Ovary (tissue), 9 donors: ENCODE measurements around the gene UBA3. TPM values are rescaled to one million over a fixed set of nuclear protein-coding genes. Genes with fewer than 3 reads are reported as not detected.

ENCODE experiments used
- DNase-seq, 5 donors: peaks; one replicate each; pipeline ENCODE4 v3.0.0-alpha.2; 2019 to 2020
- H3K27ac ChIP-seq, 2 donors: fragments of 200-600 bp; one replicate each; pipeline versions ENCODE4 v1.5.1 to v1.8.0; 2019 to 2022
- H3K27me3 ChIP-seq: fragments of 200-600 bp; one replicate; pipeline ENCODE4 v1.8.0; 2022
- H3K36me3 ChIP-seq: fragments of 200-600 bp; sonication (generic); one replicate; pipeline ENCODE4 v1.5.1; 2019
- H3K4me1 ChIP-seq: one replicate; pipeline ENCODE4 v1.8.1; 2013; ENCODE audit warnings: mild to moderate bottlenecking, moderate library complexity; ENCODE audit not compliant: insufficient read depth
- H3K4me3 ChIP-seq: fragments of 200-600 bp; sonication (generic); one replicate; pipeline ENCODE4 v1.5.1; 2017
- H3K9me3 ChIP-seq, 2 donors: fragments of 200-600 bp in 1 of 2; sonication (generic) in 1 of 2; one replicate each; pipeline versions ENCODE4 v1.5.1 to v1.8.1; 2013 to 2019; ENCODE audit warnings: mild to moderate bottlenecking in 1 of 2, moderate library complexity in 1 of 2
- CTCF ChIP-seq, 3 donors: fragments of 450-650 bp in 2 of 3; fragments of 200-600 bp in 1 of 3; IDR thresholded peaks; one replicate each; pipeline versions ENCODE4 v1.5.1 to v1.8.0; 2016 to 2022; ENCODE audit warnings: antibody characterized with exemption in 3 of 3, mild to moderate bottlenecking in 1 of 3
- EP300 ChIP-seq: sonication (generic); formaldehyde crosslinking; IDR thresholded peaks from one replicate; pipeline ENCODE4 v1.6.1; 2017; ENCODE audit warnings: antibody characterized with exemption
- POLR2A ChIP-seq: fragments of 450-650 bp; IDR thresholded peaks from one replicate; pipeline ENCODE4 v1.6.1; 2017; ENCODE audit warnings: antibody characterized with exemption, mild to moderate bottlenecking, moderate library complexity
- WGBS, 3 donors: extraction: QIAGEN DNeasy Blood & Tissue Kit in 1 of 3; methylation state at CpG; one replicate each; pipeline versions ENCODE4 v1.1.5 to v1.1.7; 2013 to 2017; 5-methylcytosine and 5-hydroxymethylcytosine counted together
- intact Hi-C, 4 donors: fragments of 100-400 bp; cut with DNase I; formaldehyde crosslinking; loops; one replicate each; pipeline versions ENCODE4 v1.11.0 to v1.15.1; 2022 to 2023
- polyA plus RNA-seq, 2 donors: library from polyadenylated mRNA; stranded (reverse); fragments of 200-250 nt in 1 of 2; fragments of 350-450 nt in 1 of 2; fragmentation: Illumina TruSeq in 1 of 2; extraction: RNeasy Lipid Tissue Mini Kit (QIAGEN cat#74804) in 1 of 2; gene quantifications; one replicate each; pipeline ENCODE4 v1.2.3, GENCODE V29; 2013 to 2014
- total RNA-seq, 7 donors: library from RNA; depleted of rRNA in 2 of 7; stranded (reverse); fragments of >200 nt in 2 of 7; fragmentation: NEBNext Ultra II Directional in 3 of 7; extraction: Animal tissue kit (Norgen Biotek cat#: 25700) in 3 of 7; gene quantifications; one replicate each; pipeline versions ENCODE4 v1.1.0 to v1.2.4, GENCODE V29; 2016 to 2023
- donor health status: DM: no; HTN: no; CAD: no; lungs with moderate emphysema.
- donor health status: DM: no; HTN: no; CAD: no.
- donor health status: Bipolar disorder and iron deficiency.
- donor health status: DM: yes; HTN: yes; CAD: no.
- donor health status: DM: no; HTN: no; CAD: no.
- donor health status: DM: yes; HTN: yes; CAD: no.

Gene UBA3
- total and polyA plus RNA-seq, 9 donors, result 34.7 to 54.9 (median 47.7) TPM

DNA sequence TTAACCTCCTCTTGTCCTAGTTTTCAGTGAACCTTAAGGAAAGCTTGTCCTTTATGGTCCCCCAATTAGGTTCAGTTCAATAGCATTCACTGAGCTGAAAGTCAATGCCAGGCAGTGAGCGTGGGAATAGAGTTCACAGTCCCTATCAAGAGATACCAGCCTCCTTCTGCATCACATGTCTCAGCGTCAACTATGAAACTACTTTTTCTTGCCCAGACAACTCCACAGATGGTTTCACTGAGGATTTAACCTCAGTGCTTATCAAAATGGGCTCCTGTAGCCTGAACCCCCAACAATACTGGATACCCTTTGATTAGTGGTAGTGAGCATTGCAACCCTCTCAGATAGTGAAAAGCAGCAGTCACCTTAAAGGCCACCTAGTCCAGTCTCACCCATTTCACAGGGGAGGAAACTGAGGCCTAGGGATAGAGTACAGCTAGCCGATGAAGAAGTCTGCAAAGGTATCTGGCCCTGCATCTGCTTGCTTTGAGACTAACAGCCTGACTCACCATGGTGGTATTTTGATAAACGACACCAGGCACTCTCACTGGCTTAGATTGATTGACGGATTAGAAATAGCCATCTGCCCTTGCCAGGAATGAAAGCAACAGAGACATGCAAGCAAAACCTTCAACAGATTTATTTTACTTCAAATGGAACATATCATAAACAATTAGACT, 1.6 kb upstream of the UBA3 start:
- 75 to 91% (median 78%) methylated on average over 5 of the region's 5 CpGs for WGBS, 3 donors
- Histone ChIP-seq H3K9me3 (no peaks in the 10 kb centered on the region), H3K4me3 (no peak overlapping the region), H3K27ac (no peak overlapping the region), H3K27me3 (no peaks in the 10 kb centered on the region), H3K36me3 (no peaks in the 10 kb centered on the region), H3K4me1 (peaks cover 13% of the 10 kb centered on the region)
- intact Hi-C loops, result no loop called here
- no peak for TF ChIP-seq CTCF (IDR thresholded peaks at IDR 0.05)
- TF ChIP-seq POLR2A, result no peak
- no peak for TF ChIP-seq EP300
- no peak for DNase-seq

DNA sequence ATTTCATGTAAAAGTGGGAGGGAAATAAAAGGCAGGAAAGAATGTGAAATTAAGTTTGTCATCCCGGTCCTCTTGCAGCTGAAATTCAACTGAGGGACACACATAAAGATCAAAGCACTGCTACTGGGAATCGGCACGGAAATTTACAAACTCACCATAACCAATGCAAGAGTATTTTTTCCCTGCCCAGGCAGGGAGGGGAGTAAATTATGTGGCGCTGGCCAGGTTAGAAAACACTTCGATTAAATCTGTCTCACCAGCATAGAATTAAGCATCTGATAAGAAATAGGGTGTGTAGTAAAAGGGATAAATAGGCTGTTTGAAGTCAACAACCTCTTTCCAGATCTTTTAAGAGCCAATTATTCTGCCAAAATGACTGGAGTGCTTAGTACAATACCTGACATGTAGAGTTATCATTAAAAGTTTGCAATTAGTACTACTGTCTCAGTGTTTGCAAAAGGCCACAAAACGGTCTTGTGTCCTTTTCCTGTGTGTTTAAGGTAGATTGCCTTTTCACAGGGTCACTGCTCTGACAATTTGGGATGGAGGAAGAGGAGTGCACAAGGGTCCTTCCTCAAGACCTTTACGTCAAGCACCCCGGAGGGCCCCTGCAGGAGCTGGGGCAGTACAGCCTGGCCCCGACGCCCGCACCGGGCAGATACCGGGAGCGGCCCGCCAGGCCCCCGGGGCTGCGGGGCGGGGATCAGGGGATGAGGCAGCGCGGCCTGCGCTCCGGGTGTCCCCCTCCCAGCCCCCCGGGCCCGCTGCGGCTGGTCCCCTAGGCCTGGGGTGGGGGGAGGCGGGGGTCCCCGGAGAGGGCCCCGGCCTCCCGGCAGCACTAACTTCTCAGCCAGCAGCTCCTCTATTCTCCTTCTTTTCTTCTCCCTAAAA, 651 bp downstream of the UBA3 start:
- DNase-seq, result peak in 3 of 5 donors; percentile 45 to 57 (median 52)

GRCh38 chr3:69072928-69073327, 7.2 kb downstream of the UBA3 start:
- Histone ChIP-seq H3K27ac (no peak overlapping the region), H3K4me1 (peaks cover 2% of the 10 kb centered on the region), H3K27me3 (no peaks in the 10 kb centered on the region), H3K9me3 (no peaks in the 10 kb centered on the region), H3K4me3 (no peak overlapping the region), H3K36me3 (no peaks in the 10 kb centered on the region)
- no peak for DNase-seq
- intact Hi-C loops, result no loop called here
- no peak for TF ChIP-seq CTCF (IDR thresholded peaks at IDR 0.05)
- no peak for TF ChIP-seq EP300
- WGBS, 3 donors, result 93 to 97% (median 94%) methylated on average over 3 of the region's 3 CpGs

More for the DNA sequence above, 651 bp downstream of the UBA3 start:
- intact Hi-C loops, result no loop called here
- Histone ChIP-seq H3K4me3 (peak overlapping the region; percentile 92), H3K9me3 (no peaks in the 10 kb centered on the region), H3K4me1 (peaks cover 9% of the 10 kb centered on the region), H3K27ac (peak overlapping the region; percentile 60 to 66), H3K27me3 (no peaks in the 10 kb centered on the region), H3K36me3 (no peaks in the 10 kb centered on the region)
- 1 to 3% (median 2%) methylated on average over 24 to 29 of the region's 29 CpGs for WGBS, 3 donors
- no peak for TF ChIP-seq EP300
- no peak for TF ChIP-seq CTCF (IDR thresholded peaks at IDR 0.05)
- TF ChIP-seq POLR2A, result no peak

DNA sequence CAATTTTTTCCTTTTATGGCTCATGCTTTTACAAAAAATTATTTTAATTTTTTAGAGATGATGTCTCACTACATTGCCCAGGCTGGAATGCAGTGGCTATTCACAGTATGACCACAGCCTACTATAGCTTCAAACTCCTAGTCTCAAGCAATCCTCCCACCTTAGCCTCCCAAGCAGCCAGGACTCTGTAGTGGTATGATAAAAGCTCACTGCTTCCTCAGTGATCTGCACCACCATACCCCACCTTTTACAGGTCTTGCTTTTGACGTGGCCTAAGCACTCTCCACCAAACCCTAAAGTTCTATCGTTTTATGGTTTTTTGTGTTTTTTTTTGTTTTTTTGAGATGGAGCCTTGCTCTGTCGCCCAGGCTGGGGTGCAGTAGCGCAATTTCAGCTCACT, 14.0 kb downstream of the UBA3 start:
- H3K4me3 ChIP-seq, result no peak overlapping the region

More for the DNA sequence above, 14.0 kb downstream of the UBA3 start:
- Histone ChIP-seq H3K27ac (no peak overlapping the region), H3K9me3 (no peaks in the 10 kb centered on the region), H3K27me3 (no peaks in the 10 kb centered on the region), H3K4me1 (no peaks in the 10 kb centered on the region), H3K36me3 (no peaks in the 10 kb centered on the region)
- intact Hi-C loops, result no loop called here
- TF ChIP-seq POLR2A (no peak), EP300 (no peak), CTCF (IDR thresholded peaks at IDR 0.05) (no peak)
- 72 to 73% (median 72%) methylated on average over 4 of the region's 4 CpGs for WGBS, 3 donors
- no peak for DNase-seq
